H4 (cell line): ENCODE measurements around the gene ATP2B2. TPM values are rescaled to one million over a fixed set of nuclear protein-coding genes. Genes with fewer than 3 reads are reported as not detected.
A peak's percentile ranks its signal among the peaks of the same experiment; 100 is the strongest.
"Not testable (repeated sequence)": the region's sequence is repeated elsewhere in the genome, so short reads cannot be mapped to it uniquely, and the experiment has no call there.

ENCODE experiments used
- DNase-seq: peaks from one replicate; pipeline ENCODE4 v3.0.0-alpha.2; 2015; ENCODE audit warnings: low spot score
- total RNA-seq: library from RNA; depleted of rRNA; stranded (reverse); fragments of >200 nt; shearing (Covaris generic); gene quantifications from 2 replicates; pipeline ENCODE4 v1.2.3, GENCODE V29; 2014

Gene ATP2B2
- total RNA-seq, 1 experiment from 2014 or later, result 0.12 TPM

GRCh38 chr3:10384541-10385360 lies 120.6 kb downstream of the ATP2B2 start:
- DNase-seq, result no peak

DNA sequence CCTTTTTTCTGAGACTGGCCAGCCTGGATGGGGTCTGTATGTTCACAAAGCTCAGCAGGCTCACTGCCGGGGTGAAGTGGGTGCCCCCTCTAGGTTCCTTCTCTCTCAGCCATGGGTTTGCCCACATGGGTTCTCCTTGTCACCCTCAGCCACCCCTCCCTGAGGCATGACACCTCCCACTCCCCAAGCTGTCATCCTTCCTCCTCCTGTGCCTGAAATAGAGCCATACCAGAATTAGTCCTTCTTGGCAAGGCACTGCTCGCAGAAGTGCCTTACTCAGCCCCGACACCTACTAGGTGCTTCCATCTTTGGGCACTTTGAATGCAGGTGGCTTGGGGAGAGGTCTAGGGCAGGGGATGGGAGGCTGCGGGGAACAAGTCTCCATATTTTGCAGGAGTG lies 121.5 kb downstream of the ATP2B2 start:
- no peak for DNase-seq

DNA sequence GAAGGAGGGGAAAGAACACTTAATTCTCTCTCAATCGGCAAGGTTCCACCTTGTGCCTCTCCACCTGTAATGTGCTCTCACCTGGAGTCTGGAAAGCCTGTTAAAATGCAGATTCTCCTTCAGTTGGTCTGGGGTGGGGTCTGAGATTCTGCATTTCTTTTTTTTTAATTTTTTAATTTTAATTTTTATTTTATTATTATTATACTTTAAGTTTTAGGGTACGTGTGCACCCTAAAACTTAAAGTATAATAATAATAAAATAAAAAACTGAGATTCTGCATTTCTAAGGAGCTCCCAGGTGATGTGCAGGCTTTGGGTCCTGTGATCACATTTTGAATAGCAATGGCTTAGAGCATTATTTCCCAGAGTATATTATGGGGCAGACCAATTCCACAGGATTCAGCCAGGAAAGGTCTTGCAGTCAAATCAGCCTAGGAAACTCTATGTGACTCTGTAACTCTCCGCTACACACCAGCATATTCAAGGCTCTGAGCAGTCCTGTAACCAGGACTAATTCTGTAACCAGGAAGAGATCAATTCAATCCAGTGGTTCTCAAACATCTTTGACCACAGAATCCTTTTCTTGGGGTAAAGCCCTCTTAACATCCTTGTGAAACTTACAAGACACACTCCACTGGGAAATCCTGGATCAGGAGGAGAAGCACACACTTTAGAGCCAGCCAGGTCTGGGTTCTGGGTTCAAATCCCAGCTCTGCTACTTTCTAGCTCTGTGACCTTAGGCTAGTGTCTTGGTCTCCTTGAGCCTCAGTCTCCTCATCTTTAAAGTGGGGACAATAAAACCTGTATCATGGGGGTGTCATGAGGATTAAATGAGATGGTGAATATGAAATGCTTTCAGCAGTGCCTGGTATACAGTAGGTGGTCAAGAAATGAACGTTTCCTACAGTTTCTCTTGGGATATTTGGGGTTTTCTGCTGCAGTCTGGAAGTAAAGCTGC lies 122.2 kb downstream of the ATP2B2 start:
- no peak for DNase-seq

- DNase-seq, result not testable (repeated sequence)
Observed at GRCh38 chr3:10382445-10382844, 122.9 kb downstream of the ATP2B2 start.

- DNase-seq, result no peak
Observed at GRCh38 chr3:10381336-10381735, 124.0 kb downstream of the ATP2B2 start.

- no peak for DNase-seq
Observed at GRCh38 chr3:10380906-10381305, 124.5 kb downstream of the ATP2B2 start.

- DNase-seq, result no peak
Observed at GRCh38 chr3:10379961-10380360, 125.4 kb downstream of the ATP2B2 start.

DNA sequence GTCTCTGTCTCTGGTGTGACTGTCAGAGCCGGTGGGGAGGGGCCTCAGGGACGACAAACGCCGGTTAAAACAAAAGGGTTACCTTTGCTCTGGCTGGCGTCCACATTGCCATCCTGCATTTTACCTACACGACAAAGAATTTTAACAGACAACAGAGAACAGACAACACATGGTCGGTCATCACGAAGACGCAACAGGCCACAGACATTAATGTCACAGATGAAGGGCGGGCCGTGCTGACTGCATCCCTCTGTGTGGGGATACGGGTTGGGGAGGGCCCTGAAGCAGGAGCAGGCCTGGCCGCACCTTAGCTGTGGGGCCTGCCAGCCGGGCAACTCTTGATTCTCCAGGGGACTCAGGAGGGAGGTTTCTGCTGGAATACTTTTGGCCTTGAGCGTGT lies 126.2 kb downstream of the ATP2B2 start:
- no peak for DNase-seq

GRCh38 chr3:10378742-10379141 lies 126.6 kb downstream of the ATP2B2 start:
- DNase-seq, result no peak

DNA sequence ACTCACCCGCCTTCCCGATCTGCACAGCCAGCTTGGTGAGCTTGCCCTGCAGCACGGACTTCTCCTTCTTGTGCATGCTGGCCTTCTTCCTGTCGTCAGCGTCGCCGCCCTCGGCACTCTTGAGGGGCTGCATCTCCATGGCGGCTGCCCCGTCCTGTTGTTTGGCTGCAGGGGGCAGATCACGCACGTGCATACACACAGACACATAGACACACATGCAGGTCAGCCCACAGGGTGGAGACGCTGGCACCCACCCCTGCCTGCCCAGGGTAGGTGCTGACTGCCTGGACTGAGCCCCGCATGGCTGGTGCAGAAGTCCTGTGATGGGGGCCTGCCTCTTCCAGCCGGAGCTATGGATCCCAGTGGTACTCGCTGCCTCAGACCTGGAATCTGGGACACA lies 127.1 kb downstream of the ATP2B2 start:
- no peak for DNase-seq

- no peak for DNase-seq
Observed at GRCh38 chr3:10377148-10377725, 128.1 kb downstream of the ATP2B2 start.

- DNase-seq, result no peak
Observed at GRCh38 chr3:10376353-10376752, 129.0 kb downstream of the ATP2B2 start.

DNA sequence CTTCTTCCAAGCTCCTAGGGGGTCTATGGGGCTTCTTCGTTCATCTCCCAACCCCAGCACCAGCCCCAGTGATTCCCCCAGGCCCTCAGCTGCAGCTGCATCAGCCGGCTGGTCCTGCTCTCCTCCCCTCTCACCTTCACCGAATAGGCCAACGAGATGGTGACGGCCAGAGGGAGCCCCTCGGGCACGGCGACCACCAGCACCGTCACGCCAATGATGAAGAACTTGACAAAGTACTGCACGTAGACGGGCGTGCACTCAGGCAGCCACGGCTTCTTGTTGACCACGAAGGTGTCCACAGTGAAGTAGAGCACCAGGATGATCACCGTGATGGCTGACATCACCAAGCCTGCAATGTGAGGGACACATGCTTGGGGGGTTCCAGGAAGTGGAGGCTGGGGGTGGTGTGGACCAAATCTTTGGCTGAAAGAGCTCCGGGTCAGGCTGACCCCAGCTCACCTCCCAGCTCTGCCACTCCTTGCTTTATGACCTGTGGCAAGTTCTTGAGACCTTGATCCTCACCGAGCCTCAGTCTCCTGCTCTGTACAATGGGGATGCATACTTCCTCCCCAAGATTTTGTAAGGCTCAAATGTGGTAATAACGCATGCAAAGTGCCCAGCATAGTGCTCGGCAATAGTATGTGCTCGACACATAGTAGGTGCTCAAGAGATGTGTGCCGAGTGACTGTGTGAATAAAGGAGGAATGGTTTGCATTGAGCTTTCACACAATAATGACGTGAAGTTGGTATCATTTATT lies 129.9 kb downstream of the ATP2B2 start:
- no peak for DNase-seq

GRCh38 chr3:10374311-10374710 lies 131.1 kb downstream of the ATP2B2 start:
- DNase-seq, result no peak

DNA sequence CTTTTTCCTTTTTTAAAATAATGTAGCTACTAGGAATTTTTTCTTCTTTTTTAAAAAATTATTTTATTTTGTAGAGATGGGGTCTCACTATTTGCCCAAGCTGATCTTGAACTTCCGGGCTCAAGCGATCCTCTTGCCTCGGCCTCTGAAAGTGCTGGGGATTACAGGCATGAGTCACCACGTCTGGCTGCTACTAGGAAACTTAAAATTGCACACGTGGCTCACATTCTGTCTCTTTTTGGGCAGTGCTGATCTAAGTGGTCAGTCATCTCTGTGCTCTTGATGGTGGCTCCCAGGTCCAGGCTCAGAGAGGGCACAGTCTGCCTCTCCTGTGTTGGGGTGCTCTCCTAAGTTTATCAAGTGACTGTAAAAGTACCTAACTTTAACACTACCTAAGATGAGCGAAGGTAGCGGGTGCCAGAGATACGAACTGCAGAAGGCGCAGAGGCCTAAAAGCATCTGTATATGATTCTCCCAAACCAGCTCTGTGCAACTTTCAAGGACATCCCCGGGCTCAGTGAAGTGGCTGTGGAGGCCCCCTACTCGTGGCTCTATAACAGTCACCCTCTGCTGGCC lies 131.6 kb downstream of the ATP2B2 start:
- DNase-seq, result peak; percentile 45

GRCh38 chr3:10371789-10372188 lies 133.6 kb downstream of the ATP2B2 start:
- DNase-seq, result no peak

DNA sequence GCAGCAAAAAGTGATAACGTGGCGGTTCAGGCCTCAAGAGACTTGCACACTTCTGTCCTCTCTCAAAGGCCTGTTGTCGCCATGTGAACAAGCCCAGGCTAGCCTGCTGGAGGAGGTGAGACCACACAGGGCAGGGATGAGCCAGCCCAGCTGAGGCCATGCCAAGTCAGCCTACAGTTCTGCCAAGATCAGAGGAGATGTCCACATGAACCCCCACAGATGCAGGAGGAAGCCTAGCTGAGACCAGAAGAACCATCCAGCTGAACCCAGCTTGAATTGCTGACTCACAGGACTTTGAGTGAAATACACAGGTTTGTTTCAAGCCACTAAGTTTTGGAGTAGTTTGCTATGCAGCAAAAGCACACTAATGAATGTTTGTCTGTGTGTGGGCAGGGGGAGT lies 134.2 kb downstream of the ATP2B2 start:
- no peak for DNase-seq

DNA sequence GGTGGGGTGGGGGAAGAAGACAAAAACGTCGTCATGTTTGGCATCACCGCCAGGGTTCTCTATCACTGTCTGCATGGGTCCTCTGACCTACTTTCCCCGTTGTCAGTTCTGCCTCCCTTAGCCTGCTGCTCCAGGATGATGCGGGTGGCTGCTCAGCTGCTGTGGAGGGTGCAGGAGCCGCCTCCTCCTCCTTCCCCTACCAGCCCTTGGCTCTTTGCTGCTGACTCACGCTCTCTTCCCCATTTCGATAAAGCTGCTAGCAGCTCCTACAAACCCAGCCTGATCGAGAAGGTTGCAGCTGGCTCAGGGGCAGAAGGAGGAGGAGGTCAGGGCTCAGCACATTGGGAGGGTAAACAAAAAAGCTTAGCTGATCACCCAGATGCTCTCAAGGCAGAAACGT lies 135.0 kb downstream of the ATP2B2 start:
- DNase-seq, result peak; percentile 42

DNA sequence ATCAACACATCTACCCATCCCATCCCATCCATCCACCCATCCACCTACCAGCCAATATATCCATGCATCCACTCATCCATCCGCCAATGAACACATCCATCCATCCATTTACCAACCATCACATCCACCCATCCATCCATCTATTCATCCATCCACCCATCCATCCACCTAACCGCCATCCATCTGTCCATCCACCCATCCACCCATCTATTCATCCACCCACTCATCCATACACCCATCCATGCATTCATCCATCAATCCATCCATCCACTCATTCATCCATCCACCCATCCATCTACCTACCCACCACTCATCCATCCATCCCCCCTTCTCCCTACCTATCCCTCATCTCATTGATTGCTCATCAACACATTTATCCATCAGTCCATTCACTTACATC lies 136.9 kb downstream of the ATP2B2 start:
- DNase-seq, result no peak

- no peak for DNase-seq
Observed at GRCh38 chr3:10367506-10367905, 137.9 kb downstream of the ATP2B2 start.

- DNase-seq, result peak; percentile 96
Observed at GRCh38 chr3:10366651-10367101, 138.7 kb downstream of the ATP2B2 start.
